Transverse colon (tissue), 4 donors: ENCODE data around the gene CTNNAL1.

Experiments used
- CTCF ChIP-seq, 5 experiments: fragments of 200-600 bp in 3 of 5; fragments of 450-650 bp in 2 of 5; sonication (generic) in 3 of 5; IDR thresholded peaks; 1 replicate in 2 of 5; 2 replicates in 3 of 5; pipeline ENCODE4 v1.5.1; 2016 to 2017; ENCODE audit warnings: antibody characterized with exemption in 5 of 5, inconsistent platforms in 3 of 5, mild to moderate bottlenecking in 2 of 5, moderate library complexity in 1 of 5
- POLR2AphosphoS5 ChIP-seq, 3 donors: sonication (generic); formaldehyde crosslinking; IDR thresholded peaks; one replicate each; pipeline ENCODE4 v1.6.1; 2016; ENCODE audit warnings: antibody characterized with exemption in 3 of 3

GRCh38 chr9:109035684-109036423, 22.6 kb upstream of the CTNNAL1 start:
- TF ChIP-seq CTCF (IDR thresholded peaks at IDR 0.05), result no peak
- peak in 1 of 3 donors; percentile 11 for TF ChIP-seq POLR2AphosphoS5 (IDR thresholded peaks at IDR 0.05)
